Cortex of kidney (tissue), 1 donor: ENCODE data around the gene TMEM132A.
"Not testable (repeated sequence)": the region's sequence is repeated elsewhere in the genome, so short reads cannot be mapped to it uniquely, and the experiment has no call there.

Experiments used
- DNase-seq: peaks from one replicate; lab custom pipeline; 2025; lab: John Stamatoyannopoulos, UW

TMEM132A gene

DNA sequence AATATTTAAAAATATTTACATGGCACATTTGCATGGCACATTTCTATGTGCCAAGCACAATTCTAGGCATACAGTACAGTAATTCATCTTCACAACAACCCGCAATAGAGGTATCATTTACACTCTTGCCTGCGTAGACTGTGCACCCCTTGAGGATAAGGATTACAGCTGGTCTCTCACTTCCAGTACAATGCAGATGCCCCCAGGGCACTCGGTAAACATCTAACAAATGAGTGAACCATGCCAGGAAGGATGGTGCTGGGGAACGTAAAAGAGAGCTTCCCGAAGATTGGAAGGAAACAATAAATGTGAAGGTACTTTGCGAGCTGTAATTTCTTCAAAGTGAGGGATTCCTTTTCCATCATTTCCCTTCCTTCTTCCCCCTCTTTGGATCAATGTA, 19.2 kb upstream of the TMEM132A start:
- no peak for DNase-seq

DNA sequence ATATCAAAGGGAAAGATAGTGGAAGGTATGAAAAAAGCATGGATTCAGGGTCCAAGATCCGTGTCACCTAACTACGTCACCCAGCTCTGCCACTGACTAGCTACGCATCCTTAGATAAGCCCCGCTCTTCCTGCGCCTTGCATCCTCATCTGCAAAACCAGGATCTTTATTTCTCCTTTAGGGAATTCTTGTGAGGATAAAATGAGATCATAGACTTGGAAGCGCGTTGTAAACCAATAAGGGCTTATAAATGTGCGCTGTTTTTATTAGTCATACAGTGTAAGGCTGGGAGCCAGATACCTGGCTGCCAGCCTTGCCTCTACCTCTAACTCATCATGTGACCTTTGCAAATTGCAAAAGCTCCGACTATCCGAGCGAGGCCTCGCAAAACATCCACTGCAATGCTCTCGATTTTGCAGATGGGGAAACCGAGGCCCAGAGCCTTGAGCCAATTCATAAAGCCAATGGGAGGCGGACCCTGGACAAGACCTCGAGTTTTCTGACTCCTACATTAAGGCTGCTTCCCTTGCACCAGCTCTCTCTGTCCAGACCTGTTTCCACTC, 18.6 kb upstream of the TMEM132A start:
- no peak for DNase-seq

DNA sequence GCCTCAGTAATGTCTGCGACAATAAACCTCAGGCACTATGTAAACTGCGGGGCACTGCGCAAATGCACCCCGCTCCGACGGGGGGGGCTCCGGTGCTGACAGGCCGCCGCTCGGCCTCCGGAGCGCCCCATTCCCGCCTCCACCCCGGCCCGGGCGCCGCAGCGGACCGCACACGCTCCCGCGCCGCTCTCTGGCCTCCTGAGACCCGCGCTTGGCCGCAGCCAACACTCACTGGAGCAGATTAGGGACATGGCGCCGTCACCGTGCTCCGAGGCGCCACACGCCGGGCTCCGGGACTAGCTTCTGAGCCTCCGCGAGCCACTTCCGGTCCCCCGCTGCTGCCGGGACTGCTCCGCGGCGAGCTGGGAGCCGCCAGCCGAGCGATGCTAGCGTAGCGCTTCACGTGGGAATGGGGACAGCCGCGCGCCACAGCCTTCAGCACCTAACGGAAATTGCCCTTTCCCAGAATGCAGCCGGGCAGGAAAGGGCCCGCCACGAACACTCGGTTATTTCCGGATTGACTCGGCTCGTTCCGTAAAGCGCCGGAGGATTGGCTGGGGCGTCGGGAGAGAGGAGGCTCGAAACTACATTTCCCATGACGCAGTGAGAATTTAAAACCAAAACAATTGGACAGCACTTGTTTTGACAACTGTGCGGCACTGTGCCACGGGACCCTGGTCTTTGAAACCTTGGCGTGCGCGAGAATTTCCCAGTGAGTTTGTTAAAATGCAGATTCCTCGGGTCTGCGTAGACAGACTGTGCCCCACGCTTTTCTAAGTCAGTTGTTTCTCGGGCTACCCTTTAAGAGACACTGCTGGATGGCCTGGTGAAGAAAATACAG, 17.9 kb upstream of the TMEM132A start, which contains the start of gene PRPF19:
Gene PRPF19, minus strand, starts transcription at position 454 of the 841 bp plus-strand sequence. Its CDS starts 203 bp downstream, at position 251.
- peak; percentile 63 for DNase-seq

DNA sequence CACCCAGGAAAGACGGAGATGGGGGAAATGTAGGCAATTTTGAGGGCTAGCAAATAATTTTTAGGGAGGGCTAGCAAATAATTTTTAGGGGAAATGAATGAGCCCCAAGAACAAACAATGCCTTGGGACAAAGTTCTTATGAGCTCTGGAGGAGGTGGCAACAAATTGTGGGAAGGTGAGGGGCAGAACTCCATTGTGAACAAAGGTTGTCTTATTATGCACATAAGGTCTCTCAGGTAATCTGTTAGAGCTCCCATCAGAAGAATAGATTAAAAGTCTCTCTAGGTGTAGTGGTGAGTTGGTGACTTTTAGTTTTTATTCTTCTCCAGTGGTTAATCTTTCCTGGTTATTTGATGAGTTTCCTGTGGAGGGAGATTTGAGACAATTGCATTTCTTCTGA, 15.5 kb upstream of the TMEM132A start:
- DNase-seq: no peak

DNA sequence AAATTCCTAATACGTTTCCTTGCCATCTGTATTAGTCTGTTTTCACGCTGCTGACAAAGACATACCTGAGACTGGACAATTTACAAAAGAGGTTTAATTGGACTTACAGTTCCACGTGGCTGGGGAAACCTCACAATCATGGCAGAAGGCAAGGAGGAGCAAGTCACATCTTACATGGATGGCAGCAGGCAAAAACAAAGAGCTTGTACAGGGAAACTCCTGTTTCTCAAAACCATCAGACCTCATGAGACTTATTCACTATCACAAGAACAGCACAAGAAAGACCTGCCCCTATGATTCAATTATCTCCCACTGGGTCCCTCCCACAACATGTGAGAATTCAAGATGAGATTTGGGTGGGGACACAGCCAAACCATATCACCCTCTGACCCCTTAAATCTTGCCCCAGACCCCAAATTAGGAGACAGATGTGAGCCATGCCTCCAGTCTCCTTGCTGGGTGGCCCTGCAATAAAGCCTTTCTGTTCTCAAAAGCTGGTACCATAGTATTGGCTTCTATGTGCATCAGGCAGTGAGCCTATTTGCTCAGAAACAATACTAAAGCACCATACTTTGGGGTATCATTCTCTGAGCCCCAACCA, 14.5 kb upstream of the TMEM132A start:
- DNase-seq: not testable (repeated sequence)

DNA sequence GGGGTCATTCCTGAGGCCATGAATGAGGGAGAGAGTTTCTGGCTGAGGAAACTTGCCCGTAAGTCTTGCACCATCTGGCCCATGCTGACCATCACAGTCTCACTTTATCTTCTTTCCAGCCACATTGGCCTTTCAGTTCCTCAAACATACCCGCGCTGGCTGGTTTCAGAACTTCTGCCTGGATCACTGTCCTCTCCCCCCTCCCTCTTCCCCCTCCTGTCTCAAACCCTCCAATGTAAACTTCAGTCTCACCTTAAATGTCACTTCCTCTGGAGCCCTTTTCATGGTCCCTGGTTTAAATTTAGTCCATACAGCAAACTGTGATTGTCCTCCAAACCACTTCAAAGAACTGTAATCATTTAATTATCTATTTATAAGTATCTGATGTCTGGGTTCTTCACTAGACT, 14.0 kb upstream of the TMEM132A start:
- DNase-seq: no peak

DNA sequence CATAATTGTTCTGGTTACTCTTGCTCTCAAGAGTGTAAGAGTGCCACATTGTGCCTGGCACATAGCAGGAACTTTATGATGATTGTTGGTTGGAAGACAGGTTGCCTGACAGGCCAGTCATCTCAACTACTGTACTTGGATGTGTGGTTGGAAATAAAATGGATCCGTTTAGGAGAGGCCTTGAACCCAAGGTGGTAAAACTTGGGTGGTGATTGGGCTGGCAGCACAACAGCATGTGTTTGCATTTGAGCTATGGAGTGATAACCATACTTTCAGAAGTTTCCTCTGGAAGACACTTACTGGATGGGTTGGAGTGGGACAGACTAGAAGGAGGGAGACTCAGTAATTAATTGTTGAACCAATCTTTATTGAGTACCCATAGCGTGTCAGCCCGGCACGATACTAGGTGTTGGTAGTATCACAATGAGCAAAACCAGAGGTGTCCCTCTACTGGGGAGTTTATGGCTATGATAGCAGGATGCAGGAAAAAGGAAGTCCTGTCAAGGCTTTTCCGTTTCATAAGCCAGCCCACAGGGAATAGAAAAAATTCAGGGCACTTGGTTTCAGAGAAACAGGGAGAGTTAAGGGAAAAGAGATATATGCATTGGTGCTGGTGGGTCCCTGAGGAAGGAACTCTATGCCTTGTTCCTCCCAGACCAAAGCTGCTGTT, 13.4 kb upstream of the TMEM132A start:
- no peak for DNase-seq

GRCh38 chr11:60912223-60912850, 11.9 kb upstream of the TMEM132A start:
- DNase-seq: no peak

DNA sequence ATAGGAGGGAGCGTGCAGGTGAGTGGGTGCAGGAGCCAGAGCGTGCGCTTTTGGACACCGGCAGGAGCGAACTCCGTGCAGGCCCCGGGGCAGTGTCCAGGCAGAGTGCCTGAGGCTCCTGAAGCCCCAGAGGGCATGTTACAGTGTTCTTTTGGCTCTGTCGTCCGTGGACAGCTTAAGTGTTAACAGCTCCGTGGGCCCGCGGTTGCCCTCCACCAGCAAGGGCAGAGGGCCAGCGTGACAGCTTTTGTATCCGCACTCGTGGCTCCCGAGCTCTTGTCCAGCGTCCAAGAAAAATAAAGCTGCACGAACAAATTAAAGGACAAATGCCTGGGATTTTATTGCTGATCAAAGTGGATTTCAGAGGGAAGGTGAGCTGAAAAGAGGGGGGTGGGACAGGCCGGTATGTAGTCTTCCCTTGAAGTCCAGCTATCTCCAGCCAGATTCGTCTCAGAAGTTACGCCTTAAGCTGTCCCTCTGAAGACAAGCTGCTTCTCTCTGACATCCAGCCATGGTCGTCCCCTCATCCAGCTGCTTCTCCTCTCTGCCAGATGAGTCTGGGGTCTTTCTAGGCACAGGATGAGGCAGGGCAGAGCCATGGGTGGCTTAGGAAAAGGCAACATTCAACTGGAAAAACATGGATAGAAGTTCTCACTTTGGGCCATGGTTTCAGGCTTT, 11.3 kb upstream of the TMEM132A start:
- no peak for DNase-seq

DNA sequence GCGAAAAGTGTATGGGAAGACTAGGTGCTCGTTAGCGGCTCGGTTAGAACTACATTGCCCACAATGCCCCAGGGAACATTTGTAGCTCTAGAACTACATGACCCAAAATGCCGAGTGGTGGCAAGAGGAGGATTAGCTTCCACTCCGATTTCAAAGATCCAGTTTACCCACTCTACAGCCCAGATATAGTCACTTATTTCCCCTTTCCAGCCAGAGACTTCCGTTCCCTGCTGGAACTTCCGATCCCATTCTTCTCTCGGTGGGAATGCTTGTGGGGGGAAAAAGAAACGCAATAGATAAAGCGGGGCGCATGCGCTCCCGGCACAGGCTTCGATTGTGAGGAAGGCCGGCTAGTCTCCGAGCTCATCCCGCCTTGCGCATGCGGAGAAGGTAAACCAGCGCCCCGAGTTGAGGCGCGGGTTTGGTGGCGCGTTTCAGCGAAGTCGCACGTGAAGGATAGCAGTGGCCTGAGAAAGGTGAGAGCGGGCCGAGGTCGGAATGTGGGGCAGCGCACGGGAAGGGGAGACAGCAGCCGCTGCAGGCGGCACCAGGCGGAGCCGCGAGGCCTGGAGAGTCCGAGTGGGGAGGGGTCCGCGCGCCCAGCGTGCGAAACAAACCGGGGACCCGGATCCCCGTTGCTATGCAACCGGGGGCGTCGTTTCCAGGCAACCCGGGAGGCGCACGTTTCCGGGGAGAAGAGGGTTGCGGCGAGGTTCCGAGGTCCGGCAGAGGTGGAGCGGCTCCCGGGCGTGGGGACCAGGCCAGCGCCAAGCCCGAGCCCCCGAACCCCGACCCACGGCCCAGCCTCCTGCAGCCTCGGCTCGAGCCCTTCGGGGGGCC, 10.2 kb upstream of the TMEM132A start, which contains the start of gene TMEM109:
Gene TMEM109, plus strand, starts transcription at position 366 of the 840 bp plus-strand sequence. CDS start 5,536 bp downstream, outside the sequence.
- DNase-seq: no peak

GRCh38 chr11:60914633-60915247, 9.5 kb upstream of the TMEM132A start:
- no peak for DNase-seq

DNA sequence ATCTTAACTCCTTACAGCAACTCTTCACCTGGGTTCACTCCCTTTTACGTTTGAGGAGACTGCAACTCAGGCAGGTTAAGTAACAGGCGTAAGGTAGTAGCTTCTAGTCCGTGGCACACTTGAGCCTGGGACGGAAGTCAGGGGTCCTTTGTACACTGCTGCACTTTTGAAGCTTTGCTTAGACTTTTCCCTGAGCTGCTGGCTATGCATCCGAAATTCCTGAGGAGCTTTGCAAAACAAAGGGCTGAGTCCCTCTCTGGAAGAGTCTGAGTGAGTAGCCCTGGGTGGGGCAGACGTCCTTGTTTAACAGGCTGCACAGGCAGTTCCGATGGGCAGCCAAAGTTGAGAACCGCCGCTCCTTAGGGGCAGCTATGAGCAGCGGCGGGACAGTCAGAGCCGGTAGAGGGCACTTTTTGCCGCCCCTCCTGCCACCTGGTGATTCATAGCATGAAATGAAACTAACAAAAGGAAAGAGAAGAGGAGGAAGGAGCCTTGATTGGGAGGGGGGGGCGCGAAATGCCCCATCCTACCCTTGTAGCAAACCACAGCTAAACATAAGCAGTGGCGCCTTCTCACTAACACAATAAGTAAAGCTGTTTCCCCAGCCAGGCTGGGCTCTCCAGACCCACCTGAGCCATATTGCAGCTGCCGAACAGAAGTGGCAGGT, 8.9 kb upstream of the TMEM132A start:
- no peak for DNase-seq

- DNase-seq: no peak
Observed at GRCh38 chr11:60916669-60917206, 7.5 kb upstream of the TMEM132A start.

DNA sequence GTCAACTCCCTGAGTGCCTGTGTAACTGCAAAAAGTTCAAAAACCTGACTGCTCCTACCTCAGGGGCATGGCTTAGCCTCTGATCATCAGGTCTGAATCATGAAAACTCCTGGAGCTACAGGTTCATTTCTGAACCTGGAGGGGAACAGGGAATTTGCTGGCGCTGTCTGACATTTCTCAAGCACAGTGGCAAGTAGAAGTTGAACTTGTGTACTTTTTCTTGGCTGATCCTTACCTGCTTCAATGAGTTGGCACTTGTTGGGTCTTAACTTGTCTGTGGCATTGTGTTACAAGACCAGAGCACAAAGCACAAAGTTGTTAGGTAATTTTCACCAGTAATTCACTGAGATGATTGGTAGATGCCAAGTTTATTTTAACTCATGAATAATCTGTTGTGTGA, 7.0 kb upstream of the TMEM132A start:
- DNase-seq: no peak

DNA sequence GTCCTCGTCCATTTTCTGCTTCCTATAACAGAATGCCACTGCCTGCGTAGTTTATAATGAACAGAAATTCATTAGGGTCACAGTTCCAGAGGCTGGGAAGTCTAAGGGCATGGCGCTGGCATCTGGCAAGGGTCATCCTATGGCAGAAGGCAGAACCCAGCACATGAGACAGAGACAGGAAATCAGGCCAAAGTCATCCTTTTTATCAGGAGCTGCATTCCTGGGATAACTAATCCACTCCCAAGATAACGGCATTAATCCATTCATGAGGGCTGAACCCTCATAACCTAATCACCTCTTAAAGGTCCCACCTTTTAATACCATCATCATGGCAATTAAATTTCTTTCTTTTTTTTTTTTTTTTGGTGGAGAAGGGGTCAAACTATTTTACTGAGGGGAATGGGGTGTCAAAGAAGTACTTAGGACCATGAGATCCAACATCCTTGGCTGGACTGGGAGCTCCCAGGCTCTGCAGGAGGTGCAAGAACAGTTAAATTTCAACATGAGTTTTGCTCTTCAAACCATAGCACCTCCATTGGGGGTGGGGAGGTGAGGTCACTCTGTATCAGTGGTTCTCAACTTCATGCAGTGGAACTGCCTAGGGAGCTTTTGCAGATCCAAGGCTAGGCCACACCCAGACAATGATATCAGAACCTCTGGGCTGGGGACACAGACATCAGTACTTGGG, 5.9 kb upstream of the TMEM132A start:
- DNase-seq: no peak

- DNase-seq: no peak
Observed at GRCh38 chr11:60918939-60919265, 5.4 kb upstream of the TMEM132A start.

GRCh38 chr11:60919320-60919719, 4.9 kb upstream of the TMEM132A start:
- no peak for DNase-seq

DNA sequence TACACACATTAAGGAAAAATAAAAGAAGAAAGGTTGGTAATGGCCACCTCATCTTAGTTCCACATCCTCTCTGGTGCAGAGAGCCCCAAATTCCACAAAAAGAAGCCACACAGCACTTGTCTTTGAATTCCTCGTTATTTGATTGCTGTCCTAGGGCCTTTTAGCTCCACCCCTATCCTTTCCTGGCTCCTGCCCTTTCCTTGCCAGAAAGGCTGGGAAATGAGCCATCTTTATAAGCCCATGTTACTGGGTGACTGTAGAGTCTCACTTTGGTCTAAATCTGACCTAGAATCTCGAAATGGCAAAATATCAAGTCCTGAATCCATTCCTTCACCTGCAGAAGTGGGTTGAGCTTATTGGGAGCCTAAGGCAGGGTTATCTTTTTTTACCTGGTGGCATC, 4.3 kb upstream of the TMEM132A start:
- DNase-seq: no peak

DNA sequence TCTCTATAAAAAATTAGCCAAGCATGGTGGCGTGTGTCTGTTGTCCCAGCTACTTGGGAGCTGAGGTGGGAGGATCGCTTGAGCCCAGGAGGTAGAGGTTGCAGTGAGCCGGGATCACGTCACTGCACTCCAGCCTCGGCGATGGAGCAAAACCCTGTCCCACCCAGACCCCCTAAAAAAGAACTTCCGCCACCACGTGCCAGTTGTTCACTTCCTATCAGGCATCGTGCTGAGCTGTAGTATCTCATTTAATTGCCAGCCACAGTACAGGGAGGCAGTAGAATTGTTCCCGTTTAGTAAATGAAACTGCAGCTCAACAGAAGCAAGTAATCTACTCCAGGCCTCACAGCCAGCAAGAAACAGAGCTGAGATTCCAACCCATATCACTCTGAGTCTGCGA, 3.0 kb upstream of the TMEM132A start:
- no peak for DNase-seq
